HS-5 (cell line): ENCODE results near the gene TPD52L1.
"Not testable (repeated sequence)": the region's sequence is repeated elsewhere in the genome, so short reads cannot be mapped to it uniquely, and the experiment has no call there.

Experiments used
- DNase-seq: peaks from one replicate; pipeline ENCODE4 v3.0.0-alpha.2; 2012; ENCODE audit warnings: low read depth

The TPD52L1 gene

DNA sequence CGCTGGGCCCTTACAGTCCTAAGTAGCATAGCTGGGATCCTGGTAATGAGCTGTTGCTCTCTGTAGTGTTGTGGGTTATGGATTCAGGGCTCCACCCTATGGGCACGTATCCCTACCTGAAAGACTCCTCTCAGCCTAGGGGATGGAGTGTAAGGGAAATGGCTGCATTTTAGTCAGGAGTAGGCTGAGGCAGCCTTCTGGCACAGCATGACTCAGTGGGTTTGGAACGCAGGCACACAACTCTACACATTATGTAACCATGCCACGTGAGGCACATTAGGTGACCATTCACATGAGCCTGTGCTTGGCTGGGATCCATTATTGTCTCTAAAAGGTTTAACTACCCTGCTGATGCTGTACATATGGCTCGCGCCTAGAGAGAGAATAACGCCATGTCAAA is 120.4 kb downstream of the TPD52L1 start:
- DNase-seq = peak; percentile 37

- DNase-seq = no peak
Observed at GRCh38 chr6:125274935-125275334, 121.4 kb downstream of the TPD52L1 start.

- no peak for DNase-seq
Observed at GRCh38 chr6:125275779-125276178, 122.2 kb downstream of the TPD52L1 start.

DNA sequence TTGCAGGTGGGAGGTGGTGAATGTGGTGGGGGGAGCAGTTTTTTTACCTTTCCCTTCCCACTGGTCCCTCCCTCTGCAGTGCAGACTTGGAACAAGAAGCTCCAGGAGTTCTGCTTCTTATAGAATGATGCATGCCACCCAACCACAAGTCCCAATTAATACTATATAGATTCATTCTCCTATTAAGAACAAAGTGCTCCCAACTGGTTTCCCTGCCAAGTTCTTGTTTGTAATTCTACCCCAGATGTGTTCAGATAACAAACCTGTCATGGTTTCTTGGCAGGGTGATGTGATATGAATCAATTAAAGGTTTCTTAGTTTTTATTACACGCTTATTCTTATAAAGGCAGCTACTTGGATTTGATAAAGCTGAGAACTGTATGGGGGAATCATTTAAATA is 124.3 kb downstream of the TPD52L1 start:
- DNase-seq = no peak

DNA sequence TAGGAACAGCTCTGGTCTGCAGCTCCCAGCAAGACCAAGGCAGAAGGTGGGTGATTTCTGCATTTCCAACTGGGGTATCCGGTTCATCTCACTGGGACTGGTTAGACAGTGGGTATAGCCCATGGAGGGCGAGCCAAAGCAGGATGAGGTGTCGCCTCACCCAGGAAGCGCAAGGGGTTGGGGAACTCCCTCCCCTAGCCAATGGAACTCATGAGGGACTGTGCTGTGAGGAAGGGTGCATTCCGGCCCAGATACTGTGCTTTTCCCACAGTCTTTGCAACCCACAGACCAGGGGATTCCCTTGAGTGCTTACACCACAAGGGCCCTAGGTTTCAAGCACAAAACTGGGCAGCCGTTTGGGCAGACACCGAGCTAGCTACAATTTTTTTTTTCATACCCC is 126.4 kb downstream of the TPD52L1 start:
- no peak for DNase-seq

DNA sequence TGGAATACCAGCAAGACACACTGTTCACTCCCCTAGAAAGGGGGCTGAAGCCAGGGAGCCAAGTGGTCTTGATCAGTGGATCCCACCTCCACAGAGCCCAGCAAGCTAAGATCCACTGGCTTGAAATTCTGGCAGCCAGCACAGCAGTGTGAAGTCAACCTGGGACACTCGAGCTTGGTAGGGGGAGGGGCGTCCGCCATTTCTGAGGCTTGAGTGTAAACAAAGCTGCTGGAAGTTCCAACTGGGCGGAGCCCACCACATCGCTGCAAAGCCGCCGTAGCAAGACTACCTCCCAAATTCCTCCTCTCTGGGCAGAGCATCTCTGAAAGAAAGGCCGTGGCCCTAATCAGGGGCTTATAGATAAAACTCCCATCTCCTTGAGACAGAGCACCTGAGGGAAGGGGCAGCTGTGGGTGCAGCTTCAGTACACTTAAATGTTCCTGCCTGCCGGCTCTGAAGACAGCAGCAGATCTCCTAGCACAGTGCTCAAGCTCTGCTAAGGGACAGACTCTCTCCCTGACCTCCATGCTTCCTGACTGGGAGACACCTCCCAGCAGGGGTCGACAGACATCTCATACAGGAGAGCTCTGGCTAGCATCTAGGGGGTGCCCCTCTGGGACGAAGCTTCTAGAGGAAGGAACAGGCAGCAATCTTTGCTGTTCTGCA is 126.9 kb downstream of the TPD52L1 start:
- not testable (repeated sequence) for DNase-seq

DNA sequence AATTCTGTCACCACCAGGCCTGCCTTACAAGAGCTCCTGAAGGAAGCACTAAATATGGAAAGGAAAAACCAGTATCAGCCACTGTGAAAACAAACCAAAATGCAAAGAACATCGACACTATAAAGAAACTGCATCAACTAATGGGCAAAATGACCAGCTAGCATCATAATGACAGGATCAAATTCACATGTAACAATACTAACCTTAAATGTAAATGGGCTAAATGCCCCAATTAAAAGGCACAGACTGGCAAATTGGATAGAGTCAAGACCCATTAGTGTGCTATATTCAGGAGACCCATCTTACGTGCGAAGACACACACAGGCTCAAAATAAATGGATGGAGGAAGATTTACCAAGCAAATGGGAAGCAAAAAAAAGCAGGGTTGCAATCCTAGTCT is 128.9 kb downstream of the TPD52L1 start:
- DNase-seq = not testable (repeated sequence)

DNA sequence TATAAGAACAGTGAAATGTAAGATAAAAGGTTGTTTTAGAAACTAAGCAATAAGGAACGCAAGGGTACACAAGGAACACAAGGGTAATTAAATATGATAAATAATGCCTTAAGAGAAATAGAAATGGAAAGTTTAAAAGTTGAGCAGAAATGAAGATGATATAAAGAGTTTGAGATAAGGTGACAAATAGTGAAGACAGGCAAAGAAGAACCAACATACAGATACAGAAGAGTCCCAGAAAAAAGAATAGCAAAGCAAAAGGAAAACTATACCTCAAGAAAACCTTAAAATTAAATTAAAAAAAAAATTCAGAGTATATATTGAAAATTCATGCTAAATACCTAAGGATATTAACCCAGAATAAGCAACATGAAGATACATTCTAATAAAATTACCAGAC is 131.8 kb downstream of the TPD52L1 start:
- no peak for DNase-seq

DNA sequence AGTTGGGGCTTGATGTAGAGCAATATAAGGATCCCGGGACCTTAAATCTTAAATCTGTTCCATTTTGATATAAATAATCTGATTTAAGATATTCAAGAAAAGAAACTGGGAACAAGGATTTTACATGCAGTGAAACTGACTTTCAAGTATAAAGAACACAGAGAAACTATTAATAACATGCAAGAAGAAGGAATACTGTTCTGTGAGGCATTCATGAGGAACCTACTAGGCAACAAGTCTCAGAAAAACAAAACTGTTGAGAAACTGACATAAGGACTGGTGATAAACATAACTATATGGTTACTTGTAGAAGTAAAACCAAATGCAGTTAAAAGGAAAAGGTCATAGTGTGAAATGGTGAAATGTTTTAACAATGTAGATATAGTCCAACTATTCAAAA is 132.4 kb downstream of the TPD52L1 start:
- no peak for DNase-seq

DNA sequence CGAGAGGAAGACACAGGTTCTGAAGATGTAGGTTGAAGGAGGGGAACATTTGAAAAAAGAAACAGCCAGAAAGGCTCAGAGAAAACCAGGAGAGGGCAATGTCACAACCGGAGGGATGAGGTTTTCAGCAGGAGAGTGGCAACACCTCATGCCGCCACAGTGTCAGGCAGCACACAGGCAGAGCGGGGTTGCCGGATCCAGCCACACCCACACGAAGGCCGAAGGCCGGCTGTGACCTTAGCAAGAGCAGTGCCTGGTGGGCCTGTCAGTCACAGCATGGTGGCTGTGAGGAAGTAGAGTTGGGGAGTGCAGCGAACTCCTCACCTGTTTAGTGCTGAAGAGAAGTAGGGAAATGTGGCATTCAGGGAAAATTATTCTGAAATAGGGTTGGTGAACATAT is 134.1 kb downstream of the TPD52L1 start:
- no peak for DNase-seq

DNA sequence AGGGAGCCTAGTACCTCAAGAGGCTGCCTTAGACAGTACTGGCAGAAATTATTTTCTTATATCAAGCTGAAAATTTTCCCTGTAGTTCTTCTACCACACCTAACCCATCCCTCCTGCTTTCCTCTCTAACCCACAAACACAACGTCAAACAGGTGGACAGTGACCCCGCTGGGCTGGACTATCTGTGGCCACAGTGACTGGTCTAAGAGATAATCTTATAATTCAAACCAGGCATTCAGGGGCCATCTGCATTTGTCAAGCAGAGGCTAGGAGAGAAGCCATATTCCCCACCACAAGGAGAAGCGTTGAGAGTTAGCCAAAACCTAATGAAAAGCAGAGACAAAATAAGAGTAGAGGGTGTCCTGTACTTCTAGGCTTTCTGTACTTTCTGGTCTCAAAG is 140.0 kb downstream of the TPD52L1 start:
- no peak for DNase-seq

DNA sequence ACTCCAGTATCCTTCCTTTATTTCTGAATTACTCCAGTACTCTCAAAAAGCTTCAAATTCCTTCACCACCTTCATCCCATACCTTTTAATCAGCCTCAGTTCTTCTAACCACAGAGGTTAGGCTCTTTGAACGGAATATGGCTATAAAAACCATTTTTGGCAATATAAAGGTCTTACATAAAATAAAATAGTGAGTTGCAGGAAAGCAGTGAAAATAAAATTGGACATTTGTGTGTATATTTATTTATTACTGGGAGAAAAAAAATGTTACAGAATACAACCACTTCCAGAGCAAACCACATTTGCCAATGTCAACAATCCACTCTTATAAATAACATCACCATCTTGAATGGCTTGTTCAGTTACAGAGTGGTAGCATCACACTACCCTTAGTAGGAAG is 140.5 kb downstream of the TPD52L1 start:
- DNase-seq = no peak

- no peak for DNase-seq
Observed at GRCh38 chr6:125294925-125295324, 141.4 kb downstream of the TPD52L1 start.

DNA sequence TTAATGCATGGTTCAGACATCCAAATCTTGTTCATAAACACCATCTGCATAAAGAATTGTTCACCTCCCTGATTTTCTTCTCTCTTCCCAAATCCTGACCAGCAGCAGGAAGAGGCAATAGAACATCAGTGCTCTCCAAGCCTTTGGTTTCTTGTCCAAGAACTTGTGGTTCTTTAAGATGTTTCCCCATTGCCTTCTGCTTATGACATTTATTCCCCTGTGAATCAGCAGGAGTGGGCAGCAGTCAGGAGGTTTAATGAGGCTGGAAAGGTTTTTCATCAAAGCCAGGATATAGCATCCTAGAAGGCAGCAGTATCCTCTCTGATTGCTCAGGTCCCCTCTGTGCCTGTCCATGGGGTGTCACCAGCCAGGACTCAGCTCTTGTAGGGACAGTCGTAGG is 142.9 kb downstream of the TPD52L1 start:
- no peak for DNase-seq

DNA sequence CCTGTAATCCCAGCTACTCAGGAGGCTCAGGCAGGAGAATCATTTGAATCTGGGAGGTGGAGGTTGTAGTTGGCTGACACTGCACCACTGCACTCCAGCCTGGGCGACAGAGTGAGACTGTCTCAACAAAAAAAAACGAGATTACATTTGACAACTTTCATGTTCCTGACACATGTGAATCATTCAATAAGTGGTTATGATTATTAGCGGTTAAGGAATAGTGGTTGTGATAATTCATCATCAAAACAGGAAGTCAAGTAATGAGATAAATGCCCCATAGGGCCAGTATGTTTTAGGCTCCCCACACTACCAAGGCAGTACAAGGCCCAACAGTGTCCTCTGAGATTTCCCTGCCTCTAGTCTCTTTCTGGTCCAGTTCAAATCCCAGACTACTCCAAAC is 145.7 kb downstream of the TPD52L1 start:
- no peak for DNase-seq

DNA sequence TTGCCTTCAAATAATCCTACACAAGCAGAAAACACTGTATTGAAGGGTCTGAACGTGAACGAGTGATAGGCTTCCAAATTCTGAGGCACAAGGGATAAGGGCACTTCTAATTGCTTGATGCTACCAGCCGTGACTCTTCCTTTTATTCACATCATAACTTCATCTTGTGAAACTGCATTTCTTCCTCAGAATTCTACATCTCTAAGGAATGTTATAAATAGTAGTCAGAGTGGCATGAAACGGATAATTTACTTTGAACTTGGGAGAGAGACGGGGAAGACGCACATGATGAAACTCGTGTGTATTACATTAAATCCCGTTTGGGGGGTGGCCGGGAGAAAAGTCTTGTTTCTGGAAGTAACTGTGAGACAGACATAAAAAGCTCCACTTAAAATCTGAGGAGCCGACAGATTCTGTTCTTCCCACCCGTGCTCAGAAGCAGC is 147.4 kb downstream of the TPD52L1 start:
- DNase-seq = no peak

- DNase-seq = no peak
Observed at GRCh38 chr6:125301435-125302391, 148.1 kb downstream of the TPD52L1 start, which contains the start of gene HDDC2. TSS of gene HDDC2 (minus strand) at chr6:125301967. CDS start at chr6:125301932, 35 bp downstream.

- DNase-seq = no peak
Observed at GRCh38 chr6:125302840-125303511, 149.4 kb downstream of the TPD52L1 start.

- no peak for DNase-seq
Observed at GRCh38 chr6:125303512-125303854, 149.9 kb downstream of the TPD52L1 start.

DNA sequence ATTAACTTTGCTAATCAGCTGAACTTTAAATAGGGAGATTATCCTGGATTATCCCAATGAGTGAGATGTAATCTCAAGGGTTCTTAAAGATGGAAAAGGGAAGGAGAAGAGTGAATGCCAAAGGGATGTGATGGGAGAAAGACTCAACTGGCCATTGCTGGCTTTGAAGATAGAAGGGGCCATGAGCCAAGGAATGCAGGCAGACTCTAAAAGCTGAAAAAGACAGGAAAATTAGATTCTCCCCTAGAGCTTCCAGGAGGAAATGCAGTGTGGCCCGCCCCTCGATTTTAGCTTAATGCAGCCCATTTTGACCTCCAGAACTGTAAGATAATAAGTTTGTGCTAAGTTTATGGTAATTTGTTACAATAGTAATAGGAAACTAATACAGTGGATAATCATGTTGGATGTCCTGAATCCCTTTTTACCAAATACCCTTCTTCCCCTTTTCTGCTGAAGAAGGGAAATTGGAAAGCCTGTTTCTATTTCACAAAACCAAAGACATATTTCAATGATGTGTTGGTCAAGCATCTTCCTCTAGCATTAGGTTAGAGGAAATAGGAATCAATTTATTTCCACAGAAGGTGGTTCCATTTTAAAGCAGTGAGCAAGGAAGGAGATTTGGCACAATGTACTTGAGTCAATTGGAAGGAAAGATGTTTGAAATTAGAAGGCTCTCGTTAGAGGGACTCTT is 151.5 kb downstream of the TPD52L1 start:
- DNase-seq = no peak

- no peak for DNase-seq
Observed at GRCh38 chr6:125306756-125307149, 153.2 kb downstream of the TPD52L1 start.

DNA sequence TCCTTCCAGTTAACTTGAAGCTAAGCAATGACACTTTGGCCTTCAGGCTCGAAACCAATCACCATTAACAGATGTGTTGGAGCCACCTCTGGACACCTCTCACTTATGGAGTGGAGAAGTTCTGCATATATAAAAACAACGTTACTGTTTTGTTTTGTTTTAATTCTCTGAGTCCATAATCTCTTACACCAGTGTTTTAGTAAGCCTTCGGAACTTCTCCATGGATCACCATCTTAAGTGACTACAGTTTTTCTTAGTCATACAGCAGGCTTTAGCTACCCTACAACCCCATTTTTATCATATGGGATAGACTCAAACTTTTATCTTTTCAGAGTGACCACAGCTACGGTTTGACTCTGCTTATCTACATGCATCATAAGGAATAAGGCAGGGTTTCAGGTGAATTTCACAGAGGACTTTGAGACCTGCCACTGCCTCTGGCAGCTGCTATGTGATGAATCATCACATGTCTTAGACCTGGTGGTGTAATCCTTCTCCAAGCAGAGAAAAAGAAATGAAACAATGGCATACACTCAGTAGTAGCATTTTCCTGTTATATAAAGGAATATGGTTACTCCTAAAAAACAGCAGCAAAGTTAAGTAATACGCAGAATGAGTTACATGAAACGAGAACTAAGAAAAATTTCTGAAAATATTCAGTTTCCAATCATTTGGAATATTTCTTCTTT is 153.7 kb downstream of the TPD52L1 start:
- DNase-seq = no peak
